GM13976 (cell line): ENCODE data around the gene P4HA3.
"Not testable (repeated sequence)": the region's sequence is repeated elsewhere in the genome, so short reads cannot be mapped to it uniquely, and the experiment has no call there.

Experiments used
- DNase-seq: peaks from one replicate; pipeline ENCODE4 v3.0.0; 2012; ENCODE audit warnings: low spot score
- CTCF ChIP-seq: IDR thresholded peaks from 2 replicates; pipeline ENCODE4 v1.5.1; 2012; ENCODE audit warnings: borderline replicate concordance, mild to moderate bottlenecking; ENCODE audit not compliant: insufficient read depth; ENCODE audit errors: extremely low read depth, missing control alignments, control extremely low read depth
- in situ Hi-C: fragments of 300-500 bp; cut with MboI; formaldehyde crosslinking; loops from one replicate; pipeline ENCODE4 v1.12.0; 2022; ENCODE audit warnings: low sequenced_read_pairs, mixed read lengths, inconsistent platforms; ENCODE audit not compliant: unreplicated experiment

P4HA3 gene

GRCh38 chr11:74341921-74342320 is 30.5 kb upstream of the P4HA3 start:
- no peak for DNase-seq
- in situ Hi-C loops: no loop called here

GRCh38 chr11:74339619-74340018 is 28.2 kb upstream of the P4HA3 start:
- TF ChIP-seq CTCF: no peak
- in situ Hi-C loops: no loop called here
- DNase-seq: no peak

More at GRCh38 chr11:74341921-74342320, 30.5 kb upstream of the P4HA3 start:
- TF ChIP-seq CTCF: no peak

- TF ChIP-seq CTCF: no peak
- in situ Hi-C loops: no loop called here
- no peak for DNase-seq
Measured at GRCh38 chr11:74338963-74339362, 27.5 kb upstream of the P4HA3 start.

GRCh38 chr11:74333193-74333592 is 21.8 kb upstream of the P4HA3 start:
- TF ChIP-seq CTCF: no peak
- in situ Hi-C loops: no loop called here
- DNase-seq: no peak

- no peak for DNase-seq
- no peak for TF ChIP-seq CTCF
- in situ Hi-C loops: no loop called here
Measured at GRCh38 chr11:74332291-74332690, 20.9 kb upstream of the P4HA3 start.

GRCh38 chr11:74331000-74331399 is 19.6 kb upstream of the P4HA3 start:
- in situ Hi-C loops: not testable (repeated sequence)

GRCh38 chr11:74330075-74330858 is 18.8 kb upstream of the P4HA3 start:
- in situ Hi-C loops: no loop called here
- TF ChIP-seq CTCF: no peak
- no peak for DNase-seq

More at GRCh38 chr11:74331000-74331399, 19.6 kb upstream of the P4HA3 start:
- DNase-seq: not testable (repeated sequence)
